ENCODE results near the gene ZNF835. TPM values are rescaled to one million over a fixed set of nuclear protein-coding genes. Genes with fewer than 3 reads are reported as not detected.

The ZNF835 gene
- total RNA-seq, 1 donor from 2014 or later = 2.6 TPM

DNA sequence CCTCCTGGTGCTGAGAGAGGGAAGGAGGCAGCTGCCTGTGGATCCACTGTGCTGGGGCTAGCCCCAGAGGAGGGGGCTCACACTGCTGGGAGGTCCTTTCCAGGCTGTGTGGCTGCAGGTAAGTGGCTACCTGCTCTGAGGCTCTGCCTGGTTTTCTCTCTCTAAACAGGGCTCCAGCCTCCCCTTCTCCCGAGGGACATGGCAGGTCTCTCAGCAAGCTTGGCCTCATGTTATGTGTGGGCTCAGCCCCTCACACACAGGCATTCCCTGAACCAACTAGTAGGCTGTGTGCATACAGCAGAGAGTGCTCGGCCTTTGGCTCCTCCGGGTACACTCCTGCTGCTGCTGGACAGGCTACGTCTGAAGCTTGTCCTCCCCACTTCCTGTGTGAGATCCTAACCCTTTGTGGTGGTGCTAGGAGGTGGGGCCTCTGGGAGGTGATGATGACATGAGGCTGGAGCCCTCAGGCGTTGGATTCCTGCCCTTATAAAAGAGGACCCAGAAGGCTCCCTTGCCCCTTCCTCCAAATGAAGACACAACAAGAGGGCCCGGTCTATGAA, 4.2 kb downstream of the ZNF835 start:
- DNase-seq (ENCODE audit: low spot score) = peak; percentile 58
- intact Hi-C loops (cut with DNase I) = no loop called here

DNA sequence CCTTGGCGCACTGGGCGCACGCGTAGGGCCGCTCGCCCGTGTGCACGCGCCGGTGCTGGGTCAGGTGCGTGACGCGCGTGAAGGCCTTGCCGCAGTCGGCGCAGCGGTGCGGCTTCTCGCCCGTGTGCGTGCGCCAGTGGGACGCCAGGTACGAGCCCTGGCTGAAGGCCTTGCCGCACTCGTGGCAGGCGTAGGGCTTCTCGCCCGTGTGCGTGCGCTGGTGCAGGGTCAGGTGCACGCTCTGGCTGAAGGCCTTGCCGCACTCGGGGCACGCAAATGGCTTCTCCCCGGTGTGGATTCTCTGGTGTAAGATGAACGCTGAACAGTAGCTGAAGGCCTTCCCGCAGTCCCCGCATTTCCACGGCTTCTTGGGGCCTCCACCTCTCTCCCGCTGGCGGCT, 7.0 kb downstream of the ZNF835 start:
- intact Hi-C loops (cut with DNase I) = no loop called here
- peak; percentile 41 for DNase-seq (ENCODE audit: low spot score)

DNA sequence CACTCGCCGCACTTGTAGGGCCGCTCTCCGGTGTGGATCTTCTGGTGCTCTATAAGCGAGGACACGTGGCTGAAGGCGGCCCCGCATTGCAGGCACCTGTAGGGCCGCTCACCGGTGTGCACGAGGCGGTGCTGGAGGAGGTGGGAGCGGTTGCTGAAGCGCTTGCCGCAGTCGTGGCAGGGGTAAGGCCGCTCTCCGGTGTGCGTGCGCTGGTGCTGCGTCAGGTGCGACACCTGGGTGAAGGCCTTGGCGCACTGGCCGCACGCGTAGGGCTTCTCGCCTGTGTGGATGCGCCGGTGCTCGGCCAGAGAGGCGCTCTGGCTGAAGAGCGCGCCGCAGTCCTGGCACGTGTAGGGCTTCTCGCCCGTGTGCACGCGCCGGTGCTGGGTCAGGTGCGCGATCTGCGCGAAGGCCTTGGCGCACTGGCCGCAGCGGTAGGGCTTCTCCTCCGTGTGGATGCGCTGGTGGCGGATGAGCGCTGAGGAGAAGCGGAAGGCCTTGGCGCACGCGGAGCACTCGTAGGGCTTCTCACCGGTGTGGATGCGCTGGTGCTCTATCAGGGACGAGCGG, 7.5 kb downstream of the ZNF835 start:
- peak; percentile 55 for DNase-seq (ENCODE audit: low spot score)
- intact Hi-C loops (cut with DNase I) = no loop called here

DNA sequence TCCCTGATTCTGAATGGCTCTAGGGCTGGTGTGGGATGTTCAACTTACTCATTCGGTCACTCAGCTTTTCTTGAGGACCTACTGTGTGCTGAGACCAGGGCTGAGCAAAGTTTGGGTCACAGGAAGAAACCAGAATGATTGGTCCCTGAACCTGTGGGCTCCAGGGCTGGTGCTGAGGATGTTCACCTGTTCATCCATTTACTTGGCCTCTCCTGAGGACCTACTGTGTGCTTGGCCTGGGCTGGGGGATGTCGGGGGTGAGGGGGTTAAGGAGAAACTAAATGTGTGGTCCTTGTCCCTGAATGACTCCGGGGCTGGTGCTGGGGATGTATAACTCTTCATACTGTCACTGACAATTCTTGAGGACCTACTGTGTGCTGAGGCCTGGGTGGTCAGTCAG, 10.3 kb downstream of the ZNF835 start:
- no peak for DNase-seq (ENCODE audit: low spot score)
- intact Hi-C loops (cut with DNase I) = no loop called here

DNA sequence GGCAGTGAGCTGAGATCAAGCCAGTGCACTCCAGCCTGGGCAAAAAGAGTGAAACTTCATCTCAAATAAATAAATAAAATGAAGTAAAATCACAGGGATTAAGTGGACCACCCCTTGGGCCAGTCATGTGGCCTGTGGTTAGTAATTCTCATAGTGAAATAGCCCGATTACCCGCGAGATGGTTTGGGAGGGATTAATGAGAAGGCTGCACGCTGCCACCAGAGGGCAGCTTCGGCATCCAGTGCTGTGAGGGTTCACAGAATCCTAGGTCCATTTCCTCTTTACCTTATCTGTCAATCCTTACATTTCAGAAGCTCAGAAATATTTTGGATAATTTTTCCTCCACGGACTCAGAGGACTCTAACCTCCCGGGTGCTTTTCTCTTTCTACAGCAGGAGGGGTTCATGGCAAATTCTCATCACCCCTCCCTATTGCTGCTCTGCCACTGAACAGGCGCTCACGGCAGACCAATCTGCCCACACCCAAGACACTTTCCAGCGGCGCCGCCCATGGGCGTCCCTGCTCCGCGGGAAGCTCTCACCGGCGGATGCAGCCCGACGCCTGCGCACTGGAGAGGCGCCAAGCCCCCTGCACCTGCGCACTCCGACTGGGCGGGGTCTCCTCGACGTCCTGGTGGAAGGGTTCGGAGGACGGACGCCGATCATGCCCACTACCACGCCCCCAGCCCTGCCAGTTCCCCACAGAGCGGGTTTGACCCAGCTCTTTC, 11.0 kb downstream of the ZNF835 start:
- DNase-seq (ENCODE audit: low spot score) = no peak
- intact Hi-C loops (cut with DNase I) = no loop called here

DNA sequence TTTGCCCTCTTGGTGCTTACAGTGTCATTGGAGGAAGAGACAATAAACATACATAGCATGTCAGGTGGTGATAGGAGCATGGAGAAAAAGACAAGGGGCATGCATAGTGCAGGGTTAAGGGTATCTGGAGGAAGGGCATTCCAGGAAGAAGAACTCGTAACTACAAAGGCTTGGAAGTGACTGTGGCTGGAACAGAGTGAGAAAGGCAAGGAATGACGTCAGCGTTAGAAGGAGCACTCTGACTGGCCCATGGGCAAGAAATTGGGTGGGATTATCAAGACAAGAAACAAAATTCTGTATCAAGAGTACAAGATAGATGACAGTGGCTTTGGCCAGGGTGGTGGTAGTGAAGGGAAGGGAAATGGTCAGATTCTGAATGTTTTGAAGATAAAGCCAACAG, 17.4 kb downstream of the ZNF835 start:
- intact Hi-C loops (cut with DNase I) = no loop called here
- no peak for DNase-seq (ENCODE audit: low spot score)

DNA sequence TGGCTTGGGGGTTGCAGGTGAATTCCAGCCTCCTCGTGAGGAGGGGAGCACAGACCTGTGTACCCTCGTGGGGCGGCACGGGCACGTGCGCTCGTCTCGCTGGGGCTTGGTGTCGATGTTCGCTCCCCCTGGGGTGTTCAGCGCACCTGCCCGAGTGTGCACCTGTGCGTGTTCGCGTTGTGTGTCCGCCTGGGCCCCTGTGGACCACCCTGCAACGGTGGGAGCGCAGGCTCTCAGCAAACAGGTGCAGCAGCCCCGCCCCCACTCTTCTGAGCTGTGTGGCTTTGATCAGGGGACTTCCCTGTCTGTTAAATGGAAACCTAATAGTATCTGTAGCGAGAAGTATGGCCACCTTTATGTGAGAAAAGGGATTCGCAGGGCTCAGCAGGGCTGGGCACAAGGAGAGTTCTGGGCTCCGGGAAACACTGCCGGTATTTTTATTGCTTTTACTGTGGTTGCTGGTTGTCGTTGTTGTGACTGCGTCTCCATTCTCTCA, 28.0 kb downstream of the ZNF835 start:
- intact Hi-C loops (cut with DNase I) = no loop called here
- DNase-seq (ENCODE audit: low spot score) = no peak

DNA sequence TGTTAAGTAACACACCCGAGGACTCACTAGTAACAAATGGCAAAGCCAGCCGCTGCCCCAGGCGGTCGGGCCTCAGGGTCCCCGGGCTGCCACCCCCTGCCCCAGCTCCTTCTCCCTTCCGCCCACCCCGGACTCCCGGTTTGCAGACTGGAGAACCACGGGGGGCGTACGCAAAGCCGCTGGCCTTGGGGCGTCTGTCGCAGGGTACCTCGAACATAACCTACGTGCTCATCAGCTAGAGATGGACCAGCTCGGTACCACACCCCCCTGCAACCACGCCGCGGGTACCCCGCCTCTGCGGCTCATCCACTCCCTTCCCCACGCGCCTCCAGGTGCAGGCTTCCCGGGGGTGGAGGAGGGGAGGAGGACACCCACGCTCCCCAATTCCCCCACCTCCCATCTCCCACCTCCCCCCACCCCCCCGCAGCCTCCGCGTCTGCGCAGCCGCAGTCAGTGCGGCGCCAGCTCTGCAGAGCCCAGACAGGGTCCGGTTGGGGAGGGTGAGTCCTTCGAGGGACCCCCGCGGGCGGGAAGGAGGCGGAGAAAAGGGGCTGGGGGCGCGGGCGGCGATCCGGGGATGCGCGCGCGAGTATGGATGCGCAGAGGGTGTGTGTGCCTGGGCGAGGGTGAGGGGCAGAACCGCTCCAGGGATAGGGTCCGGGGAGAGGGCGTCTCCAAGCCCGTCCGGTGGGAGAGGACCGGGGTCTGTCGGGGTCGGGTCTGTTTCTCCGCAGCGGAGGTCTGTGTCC, 28.7 kb downstream of the ZNF835 start, which contains the start of gene SMIM17:
SMIM17 (plus strand) TSS at position 449 of the 749 bp plus-strand sequence. CDS start 2,509 bp downstream, outside the sequence.
- intact Hi-C loops (cut with DNase I) = no loop called here
- DNase-seq (ENCODE audit: low spot score) = no peak

DNA sequence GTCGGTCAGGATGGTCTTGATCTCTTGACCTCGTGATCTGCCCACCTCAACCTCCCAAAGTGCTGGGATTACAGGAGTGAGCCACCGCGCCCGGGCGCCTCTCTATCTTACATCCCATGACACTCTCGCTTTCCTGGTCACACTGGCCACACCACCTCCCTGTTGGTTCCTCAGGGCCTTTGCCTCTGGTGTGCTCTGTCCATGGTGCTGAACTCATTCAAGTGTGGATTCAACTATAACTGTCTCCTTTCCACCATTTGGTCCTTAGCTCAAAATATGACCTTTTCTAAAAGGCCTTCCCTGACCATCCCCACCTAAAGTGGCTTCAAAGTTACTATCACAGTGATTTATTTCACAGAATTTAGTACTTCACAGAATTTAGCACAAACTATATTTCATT, 32.3 kb downstream of the ZNF835 start:
- DNase-seq (ENCODE audit: low spot score) = no peak
- intact Hi-C loops (cut with DNase I) = no loop called here

DNA sequence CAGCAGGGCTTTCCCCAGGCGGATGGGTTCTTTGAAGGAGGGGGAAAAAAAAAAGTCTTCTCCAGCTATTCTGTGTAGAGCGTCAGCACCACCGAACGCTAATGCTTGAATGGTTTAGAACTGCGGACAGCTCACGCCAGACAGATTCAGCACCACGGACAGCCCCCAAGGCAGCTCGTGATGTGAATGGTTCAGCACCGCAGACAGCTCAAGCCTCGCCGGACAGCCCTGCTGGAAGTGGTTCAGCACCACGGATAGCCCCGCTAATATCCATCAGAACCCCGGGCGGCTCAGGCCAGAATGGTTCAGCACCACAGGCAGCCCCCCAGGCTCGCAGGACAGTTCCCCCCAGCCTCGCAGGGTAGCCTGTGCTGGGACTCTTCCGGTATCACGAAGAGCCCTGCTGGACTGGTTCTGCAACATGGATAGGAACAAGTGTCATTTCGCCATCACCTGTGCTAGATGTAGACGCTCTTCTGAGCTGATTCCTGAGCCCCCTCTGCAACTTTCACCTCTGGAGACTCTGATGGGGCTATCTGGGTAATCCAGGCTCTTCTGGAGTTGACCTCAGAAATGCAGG, 33.5 kb downstream of the ZNF835 start:
- DNase-seq (ENCODE audit: low spot score) = peak; percentile 89
- intact Hi-C loops (cut with DNase I) = no loop called here

DNA sequence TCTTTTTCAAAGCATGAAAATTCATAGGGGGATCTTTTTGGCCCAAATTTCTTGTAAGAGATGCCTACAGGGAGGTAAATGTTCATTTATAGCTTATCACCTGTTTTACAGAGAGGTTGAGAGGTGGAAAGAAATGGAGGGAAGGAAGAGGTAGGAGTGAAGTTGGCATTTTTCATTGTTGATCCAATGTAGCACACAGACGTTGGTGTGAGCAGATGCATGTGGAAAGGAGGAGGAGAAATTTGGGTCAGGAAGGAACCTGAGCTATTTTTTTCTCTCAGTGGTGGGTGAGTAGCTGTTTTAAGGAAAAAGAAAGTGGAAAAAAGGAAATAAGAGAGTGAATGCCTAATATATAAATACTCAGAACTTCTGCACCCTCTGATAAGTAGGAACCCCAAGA, 38.5 kb downstream of the ZNF835 start:
- DNase-seq (ENCODE audit: low spot score) = no peak
- intact Hi-C loops (cut with DNase I) = no loop called here

DNA sequence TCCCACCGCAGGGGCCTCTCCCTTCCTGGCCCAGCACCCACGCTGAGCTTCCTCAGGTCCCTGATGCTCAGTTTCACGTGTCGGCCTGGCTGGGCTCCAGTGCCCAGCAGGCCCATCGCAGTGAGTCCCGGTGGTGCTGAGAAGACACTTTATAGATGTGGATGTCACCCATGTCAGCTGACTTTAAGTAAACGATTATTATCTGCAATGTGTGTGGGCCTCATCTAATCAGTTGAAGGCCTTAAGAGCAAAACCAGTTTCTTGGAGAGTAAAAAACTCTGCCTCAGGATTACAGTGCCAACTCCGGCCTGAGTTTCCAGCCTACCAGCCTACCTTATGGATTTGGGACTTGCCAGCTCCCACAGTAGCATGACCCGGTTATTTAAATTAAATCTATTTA, 45.8 kb downstream of the ZNF835 start:
- DNase-seq (ENCODE audit: low spot score) = no peak
- intact Hi-C loops (cut with DNase I) = no loop called here

DNA sequence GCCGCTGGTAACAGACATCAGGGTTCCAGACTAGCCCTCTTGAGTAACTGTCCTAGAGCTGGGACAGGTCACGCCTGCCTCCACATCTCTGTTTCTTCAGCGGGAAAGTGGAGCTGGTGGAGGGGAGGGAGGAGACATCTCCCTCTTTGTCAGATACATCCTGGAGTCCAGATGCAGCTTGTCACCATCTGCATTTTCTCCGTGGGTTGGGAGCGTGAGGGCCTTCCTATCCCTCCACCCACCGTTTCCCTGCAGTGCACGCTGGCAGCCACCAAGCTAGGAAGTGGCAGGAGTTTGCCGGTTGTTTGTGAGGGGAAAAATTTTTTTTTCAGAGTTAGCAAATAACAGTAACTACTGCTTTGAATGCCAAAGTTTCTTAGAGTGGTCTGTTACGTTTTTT, 48.6 kb downstream of the ZNF835 start:
- intact Hi-C loops (cut with DNase I) = no loop called here
- DNase-seq (ENCODE audit: low spot score) = no peak

DNA sequence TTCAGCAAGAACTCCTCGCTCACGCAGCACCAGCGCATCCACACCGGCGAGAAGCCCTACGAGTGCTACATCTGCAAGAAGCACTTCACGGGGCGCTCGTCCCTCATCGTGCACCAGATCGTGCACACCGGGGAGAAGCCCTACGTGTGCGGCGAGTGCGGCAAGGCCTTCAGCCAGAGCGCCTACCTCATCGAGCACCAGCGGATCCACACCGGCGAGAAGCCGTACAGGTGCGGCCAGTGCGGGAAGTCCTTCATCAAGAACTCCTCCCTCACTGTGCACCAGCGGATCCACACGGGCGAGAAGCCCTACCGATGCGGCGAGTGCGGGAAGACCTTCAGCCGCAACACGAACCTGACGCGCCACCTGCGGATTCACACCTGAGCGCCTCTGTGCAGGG, 49.2 kb downstream of the ZNF835 start:
- intact Hi-C loops (cut with DNase I) = no loop called here
- DNase-seq (ENCODE audit: low spot score) = no peak

DNA sequence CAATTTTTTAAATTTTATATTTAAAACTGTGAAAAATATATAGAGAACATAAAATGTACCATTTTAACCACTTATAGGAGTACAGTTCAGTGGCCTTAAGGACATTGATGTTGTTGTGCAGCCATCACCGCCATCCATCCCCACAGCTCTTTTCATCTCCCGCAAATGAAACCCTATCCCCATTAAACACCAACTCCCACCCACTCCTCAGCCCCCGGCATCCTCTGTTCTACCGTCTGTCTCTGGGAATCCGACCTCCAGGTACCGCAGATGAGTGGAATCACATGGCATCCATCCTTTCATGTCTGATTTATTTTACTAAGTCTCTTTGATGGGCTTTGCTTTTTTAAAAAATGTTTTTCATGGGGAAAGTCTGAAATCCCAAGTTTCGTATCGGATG, 52.4 kb downstream of the ZNF835 start:
- no peak for DNase-seq (ENCODE audit: low spot score)
- intact Hi-C loops (cut with DNase I) = no loop called here

DNA sequence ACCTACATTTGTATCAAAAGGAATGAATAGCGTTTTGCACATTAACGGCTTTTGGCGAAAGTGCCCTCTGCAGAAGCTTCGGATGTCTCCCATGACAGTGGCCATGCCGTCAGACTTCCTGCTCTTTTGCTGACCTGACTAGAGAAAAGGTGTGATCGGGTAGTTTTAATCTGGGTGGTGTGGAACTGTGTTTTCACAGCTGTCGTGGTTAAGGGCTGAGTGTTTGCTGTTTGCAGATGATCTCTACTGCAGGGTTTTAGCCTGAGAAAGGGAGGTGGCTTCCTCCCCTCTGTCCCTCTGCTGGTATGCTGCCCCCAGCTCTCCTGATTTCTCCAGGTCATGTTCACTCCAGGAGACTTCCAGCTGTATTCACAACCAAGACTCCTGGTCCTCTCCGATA, 54.0 kb downstream of the ZNF835 start:
- DNase-seq (ENCODE audit: low spot score) = no peak
- intact Hi-C loops (cut with DNase I) = no loop called here

DNA sequence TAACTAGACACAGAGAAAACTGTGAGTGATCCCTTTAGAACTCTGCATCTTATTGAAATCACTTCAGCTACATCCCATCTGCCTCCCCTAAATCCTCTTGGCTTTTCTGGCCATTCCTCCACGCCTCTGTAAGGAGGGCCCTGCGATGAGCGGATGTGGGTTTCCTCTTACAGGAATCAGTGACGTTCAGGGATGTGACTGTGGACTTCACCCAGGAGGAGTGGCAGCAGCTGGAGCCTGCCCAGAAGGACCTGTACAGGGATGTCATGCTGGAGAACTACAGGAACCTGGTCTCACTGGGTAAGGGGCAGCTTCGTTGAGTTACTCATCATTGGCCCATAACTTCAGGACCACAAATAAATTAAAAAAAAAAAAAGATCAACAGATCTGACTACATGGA, 57.9 kb downstream of the ZNF835 start:
- intact Hi-C loops (cut with DNase I) = no loop called here
- DNase-seq (ENCODE audit: low spot score) = no peak

DNA sequence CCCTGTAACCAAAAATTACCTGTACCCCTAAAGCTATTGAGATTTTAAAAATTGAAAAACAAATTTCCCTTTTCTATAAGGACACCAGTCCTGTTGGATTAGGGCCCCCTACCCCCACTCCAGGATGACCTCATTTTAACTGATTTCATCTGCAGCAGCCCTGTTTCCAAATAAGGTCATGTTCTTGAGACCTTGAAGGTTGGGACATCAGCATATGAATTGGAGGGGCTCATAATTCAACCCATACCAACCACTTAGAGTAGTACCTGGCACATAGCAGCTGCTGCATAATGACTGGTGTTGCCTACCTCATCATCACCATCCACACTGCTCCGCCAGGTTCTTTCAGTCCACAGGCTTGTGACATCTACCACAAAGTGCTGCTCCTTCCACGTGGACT, 58.8 kb downstream of the ZNF835 start:
- intact Hi-C loops (cut with DNase I) = no loop called here
- no peak for DNase-seq (ENCODE audit: low spot score)
